Measurements from ENCODE around the gene GGTA1.

- TF ChIP-seq CTCF (IDR thresholded peaks at IDR 0.05), result no peak
- no peak for TF ChIP-seq ELF1 (IDR thresholded peaks at IDR 0.05)
- no peak for TF ChIP-seq SIN3A (IDR thresholded peaks at IDR 0.05; ENCODE audit: borderline replicate concordance, low read depth, low read length)
- no peak for TF ChIP-seq NRF1 (IDR thresholded peaks at IDR 0.05; ENCODE audit: low read depth, low read length)
- TF ChIP-seq RAD21 (IDR thresholded peaks at IDR 0.05; ENCODE audit: low read length), result no peak
- TF ChIP-seq IRF3 (IDR thresholded peaks at IDR 0.05; ENCODE audit: low read depth, low read length), result no peak
- TF ChIP-seq, protein P1, sequence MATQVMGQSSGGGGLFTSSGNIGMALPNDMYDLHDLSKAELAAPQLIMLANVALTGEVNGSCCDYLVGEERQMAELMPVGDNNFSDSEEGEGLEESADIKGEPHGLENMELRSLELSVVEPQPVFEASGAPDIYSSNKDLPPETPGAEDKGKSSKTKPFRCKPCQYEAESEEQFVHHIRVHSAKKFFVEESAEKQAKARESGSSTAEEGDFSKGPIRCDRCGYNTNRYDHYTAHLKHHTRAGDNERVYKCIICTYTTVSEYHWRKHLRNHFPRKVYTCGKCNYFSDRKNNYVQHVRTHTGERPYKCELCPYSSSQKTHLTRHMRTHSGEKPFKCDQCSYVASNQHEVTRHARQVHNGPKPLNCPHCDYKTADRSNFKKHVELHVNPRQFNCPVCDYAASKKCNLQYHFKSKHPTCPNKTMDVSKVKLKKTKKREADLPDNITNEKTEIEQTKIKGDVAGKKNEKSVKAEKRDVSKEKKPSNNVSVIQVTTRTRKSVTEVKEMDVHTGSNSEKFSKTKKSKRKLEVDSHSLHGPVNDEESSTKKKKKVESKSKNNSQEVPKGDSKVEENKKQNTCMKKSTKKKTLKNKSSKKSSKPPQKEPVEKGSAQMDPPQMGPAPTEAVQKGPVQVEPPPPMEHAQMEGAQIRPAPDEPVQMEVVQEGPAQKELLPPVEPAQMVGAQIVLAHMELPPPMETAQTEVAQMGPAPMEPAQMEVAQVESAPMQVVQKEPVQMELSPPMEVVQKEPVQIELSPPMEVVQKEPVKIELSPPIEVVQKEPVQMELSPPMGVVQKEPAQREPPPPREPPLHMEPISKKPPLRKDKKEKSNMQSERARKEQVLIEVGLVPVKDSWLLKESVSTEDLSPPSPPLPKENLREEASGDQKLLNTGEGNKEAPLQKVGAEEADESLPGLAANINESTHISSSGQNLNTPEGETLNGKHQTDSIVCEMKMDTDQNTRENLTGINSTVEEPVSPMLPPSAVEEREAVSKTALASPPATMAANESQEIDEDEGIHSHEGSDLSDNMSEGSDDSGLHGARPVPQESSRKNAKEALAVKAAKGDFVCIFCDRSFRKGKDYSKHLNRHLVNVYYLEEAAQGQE (IDR thresholded peaks at IDR 0.05; ENCODE audit: low read depth, low read length), result no peak
- no peak for TF ChIP-seq CHD2 (IDR thresholded peaks at IDR 0.05; ENCODE audit: low read length, partially characterized antibody)
- no peak for TF ChIP-seq EP300 (IDR thresholded peaks at IDR 0.05; ENCODE audit: borderline replicate concordance in 1 of 2, low read depth in 1 of 2, low read length in 1 of 2)
- TF ChIP-seq YY1 (IDR thresholded peaks at IDR 0.05; ENCODE audit: low read depth), result no peak
Observed at GRCh38 chr9:121491111-121491510, 8.5 kb downstream of the GGTA1 start.

Data from SK-N-SH (cell line).